ENCODE results near the gene ZNF638. TPM values are rescaled to one million over a fixed set of nuclear protein-coding genes. Genes with fewer than 3 reads are reported as not detected.

The ZNF638 gene
- total RNA-seq, 1 experiment from 2014 or later, result 108 TPM

GRCh38 chr2:71331581-71332434, at the start of gene ZNF638 (continued):
- TF ChIP-seq REST (IDR thresholded peaks at IDR 0.05; ENCODE audit: low read depth), result no peak

- Histone ChIP-seq H3K9ac (ENCODE audit: low read length) (no peak overlapping the region), H3K27ac (ENCODE audit: low read depth, low read length) (no peak overlapping the region), H3K4me1 (ENCODE audit: control insufficient read depth in 1 of 2, insufficient read depth in 2 of 2, low read length in 2 of 2) (peaks cover 6 to 18% of the 10 kb centered on the region in 2 experiments; a peak in 3 of 4 replicates), H3K36me3 (ENCODE audit: control insufficient read depth in 1 of 2, insufficient read depth in 2 of 2, low read length in 2 of 2) (no peaks in the 10 kb centered on the region), H4K20me1 (ENCODE audit: insufficient read depth) (no peaks in the 10 kb centered on the region), H3K27me3 (ENCODE audit: insufficient read depth, low read length) (no peaks in the 10 kb centered on the region), H3K4me3 (replicated peaks in 1 of 2; ENCODE audit: low read depth in 1 of 2, low read length in 2 of 2) (no peak overlapping the region), H3K9me3 (ENCODE audit: control insufficient read depth in 1 of 2, insufficient read depth in 1 of 2, low read depth in 1 of 2, low read length in 2 of 2) (no peaks in the 10 kb centered on the region), H3K4me2 (ENCODE audit: low read length) (no peak overlapping the region), H3K9me2 (ENCODE audit: insufficient read depth) (no peaks in the 10 kb centered on the region), H3K79me2 (ENCODE audit: insufficient read depth, low read length) (peaks cover 79% of the 10 kb centered on the region), H2AFZ (ENCODE audit: low read depth, low read length, poor library complexity, severe bottlenecking) (no peak overlapping the region)
- BruUV-seq (replicated peaks), result no TSS peak
- ChIA-PET RAD21 (ENCODE audit: low non-redundant PET in 1 of 2, low total read pairs in 2 of 2, uncharacterized antibody in 2 of 2, unreplicated experiment in 2 of 2) (no interaction called here), CTCF (interaction anchor here (1.4 kb wide), 1 partner anchor 125 kb away, joined by 4 read pairs; no protein-coding TSS in a partner anchor), POLR2A (no interaction called here)
- DNase-seq (ENCODE audit: low read depth, low spot score) (no peak), ATAC-seq (no peak)
- no peak for TF ChIP-seq ZFX (IDR thresholded peaks at IDR 0.05)
- TF ChIP-seq RAD21 (IDR thresholded peaks at IDR 0.05; ENCODE audit: low read depth), result no peak
- intact Hi-C loops (cut with micrococcal nuclease), result loop anchor here (2.0 kb wide), 1 partner anchor 125 kb away; no protein-coding TSS in a partner anchor
Observed at GRCh38 chr2:71281950-71282349, 49.6 kb upstream of the ZNF638 start.
